ENCODE data around the gene PCDHA8.
"Not testable (repeated sequence)": the region's sequence is repeated elsewhere in the genome, so short reads cannot be mapped to it uniquely, and the experiment has no call there.

The PCDHA8 gene

DNA sequence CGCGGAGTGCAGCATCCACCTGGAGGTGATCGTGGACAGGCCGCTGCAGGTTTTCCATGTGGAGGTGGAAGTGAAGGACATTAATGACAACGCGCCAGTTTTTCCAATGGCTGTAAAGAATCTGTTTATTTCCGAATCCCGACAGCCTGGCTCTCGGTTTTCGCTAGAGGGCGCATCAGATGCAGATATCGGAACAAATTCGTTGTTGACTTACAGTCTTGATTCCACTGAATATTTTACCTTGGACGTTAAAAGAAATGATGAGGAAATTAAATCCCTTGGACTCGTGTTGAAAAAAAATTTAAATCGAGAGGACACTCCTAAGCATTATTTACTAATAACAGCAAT, 39.5 kb upstream of the PCDHA8 start:
- TF ChIP-seq CTCF (IDR thresholded peaks at IDR 0.05; ENCODE audit: low read depth, low read length, missing control alignments), result peak; percentile 27
- no peak overlapping the region for H3K4me3 ChIP-seq (replicated peaks; ENCODE audit: low read depth, low read length)
- no peak for DNase-seq (ENCODE audit: extremely low read depth, low read depth)

DNA sequence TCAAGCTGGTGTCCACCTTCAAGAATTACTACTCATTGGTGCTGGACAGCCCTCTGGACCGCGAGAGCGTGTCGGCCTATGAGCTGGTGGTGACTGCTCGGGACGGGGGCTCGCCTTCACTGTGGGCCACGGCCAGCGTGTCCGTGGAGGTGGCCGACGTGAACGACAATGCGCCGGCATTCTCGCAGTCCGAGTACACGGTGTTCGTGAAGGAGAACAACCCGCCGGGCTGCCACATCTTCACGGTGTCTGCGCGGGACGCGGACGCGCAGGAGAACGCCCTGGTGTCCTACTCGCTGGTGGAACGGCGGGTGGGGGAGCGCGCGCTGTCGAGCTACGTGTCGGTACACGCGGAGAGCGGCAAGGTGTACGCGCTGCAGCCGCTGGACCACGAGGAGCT, 38.6 kb upstream of the PCDHA8 start:
- not testable (repeated sequence) for DNase-seq (ENCODE audit: extremely low read depth, low read depth); H3K4me3 ChIP-seq (replicated peaks; ENCODE audit: low read depth, low read length)

- TF ChIP-seq CTCF (IDR thresholded peaks at IDR 0.05; ENCODE audit: low read depth, low read length, missing control alignments), result no peak
- no peak overlapping the region for H3K4me3 ChIP-seq (replicated peaks; ENCODE audit: low read depth, low read length)
- no peak for DNase-seq (ENCODE audit: extremely low read depth, low read depth)
These were observed 38.2 kb upstream of the PCDHA8 start for GRCh38 chr5:140802781-140803271.

- H3K4me3 ChIP-seq (replicated peaks; ENCODE audit: low read depth, low read length), result no peak within 1 kb of the TSS
- no peak for DNase-seq (ENCODE audit: extremely low read depth, low read depth)
- TF ChIP-seq CTCF (IDR thresholded peaks at IDR 0.05; ENCODE audit: low read depth, low read length, missing control alignments), result peak; percentile 48
These were observed 33.9 kb upstream of the PCDHA8 start, which contains the start of gene PCDHA4 for GRCh38 chr5:140806834-140807775. Gene PCDHA4 (plus strand): TSS chr5:140807068.

GRCh38 chr5:140808241-140808888, 32.6 kb upstream of the PCDHA8 start:
- not testable (repeated sequence) for H3K4me3 ChIP-seq (replicated peaks; ENCODE audit: low read depth, low read length); DNase-seq (ENCODE audit: extremely low read depth, low read depth)

DNA sequence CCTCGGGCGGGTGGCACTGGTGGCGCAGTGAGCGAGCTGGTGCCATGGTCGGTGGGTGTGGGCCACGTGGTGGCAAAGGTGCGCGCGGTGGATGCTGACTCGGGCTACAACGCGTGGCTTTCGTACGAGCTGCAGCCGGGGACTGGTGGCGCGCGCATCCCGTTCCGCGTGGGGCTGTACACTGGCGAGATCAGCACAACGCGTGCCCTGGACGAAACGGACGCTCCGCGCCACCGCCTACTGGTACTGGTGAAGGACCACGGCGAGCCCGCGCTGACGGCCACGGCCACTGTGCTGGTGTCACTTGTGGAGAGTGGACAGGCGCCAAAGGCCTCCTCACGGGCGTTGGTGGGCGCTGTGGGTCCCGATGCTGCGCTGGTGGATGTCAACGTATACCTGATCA, 32.1 kb upstream of the PCDHA8 start:
- no peak overlapping the region for H3K4me3 ChIP-seq (replicated peaks; ENCODE audit: low read depth, low read length)
- no peak for DNase-seq (ENCODE audit: extremely low read depth, low read depth)
- TF ChIP-seq CTCF (IDR thresholded peaks at IDR 0.05; ENCODE audit: low read depth, low read length, missing control alignments), result no peak

DNA sequence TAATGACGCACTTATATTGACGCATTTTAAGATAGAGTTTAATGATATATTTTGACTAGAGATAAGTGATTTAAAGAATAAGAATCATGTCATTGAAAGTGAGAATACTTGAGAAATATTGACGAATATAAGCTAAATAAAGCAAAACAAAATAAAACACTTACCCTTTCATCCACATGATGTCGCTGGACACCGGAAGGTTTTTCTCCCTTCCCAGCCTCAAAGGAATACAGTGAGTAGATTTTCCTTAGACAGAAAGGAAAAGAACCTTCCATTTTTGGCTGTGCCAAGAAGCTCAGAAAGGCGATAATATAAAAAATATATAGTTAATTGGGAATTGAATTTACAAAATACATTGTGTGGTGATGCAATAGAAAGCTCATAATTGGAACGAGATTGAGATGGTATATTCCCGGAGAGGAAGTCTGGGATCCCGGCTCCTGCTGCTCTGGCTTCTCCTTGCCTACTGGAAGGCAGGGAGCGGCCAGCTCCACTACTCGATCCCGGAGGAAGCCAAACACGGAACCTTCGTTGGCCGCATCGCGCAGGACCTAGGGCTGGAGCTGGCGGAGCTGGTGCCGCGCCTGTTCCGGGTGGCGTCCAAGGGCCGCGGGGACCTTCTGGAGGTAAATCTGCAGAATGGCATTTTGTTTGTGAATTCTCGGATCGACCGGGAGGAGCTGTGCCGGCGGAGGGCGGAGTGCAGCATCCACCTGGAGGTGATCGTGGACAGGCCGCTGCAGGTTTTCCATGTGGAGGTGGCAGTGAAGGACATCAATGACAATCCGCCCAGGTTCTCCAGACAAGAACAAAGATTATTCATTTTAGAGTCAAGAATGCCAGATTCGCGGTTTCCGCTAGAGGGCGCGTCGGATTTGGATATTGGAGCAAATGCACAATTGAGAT, 19.4 kb upstream of the PCDHA8 start, which contains the start of gene PCDHA5:
TSS of gene PCDHA5 (plus strand) at position 239 of the 906 bp plus-strand sequence.
- no peak for DNase-seq (ENCODE audit: extremely low read depth, low read depth)
- peak; percentile 66 for TF ChIP-seq CTCF (IDR thresholded peaks at IDR 0.05; ENCODE audit: low read depth, low read length, missing control alignments)

More for the DNA sequence above, 19.4 kb upstream of the PCDHA8 start, which contains the start of gene PCDHA5:
- H3K4me3 ChIP-seq (replicated peaks; ENCODE audit: low read depth, low read length), result no peak within 1 kb of the TSS

Measured in HFF-Myc (cell line).